Spinal cord (tissue), 10 donors: ENCODE measurements around the gene MOB3A. TPM values are rescaled to one million over a fixed set of nuclear protein-coding genes. Genes with fewer than 3 reads are reported as not detected.

Source experiments
- DNase-seq, 6 donors: peaks; one replicate each; pipeline versions ENCODE4 v3.0.0 to v3.0.0-alpha.2; 2013 to 2015; ENCODE audit warnings: low spot score in 6 of 6, low read depth in 4 of 6
- H3K27ac ChIP-seq: one replicate; pipeline ENCODE4 v1.5.1; 2013; ENCODE audit warnings: low read depth, low read length, control low read depth
- H3K27me3 ChIP-seq: one replicate; pipeline ENCODE4 v1.6.1; 2013; ENCODE audit warnings: low read length; ENCODE audit not compliant: control insufficient read depth, insufficient read depth
- H3K36me3 ChIP-seq: one replicate; pipeline ENCODE4 v1.6.1; 2013; ENCODE audit warnings: low read length; ENCODE audit not compliant: control insufficient read depth, insufficient read depth
- H3K4me1 ChIP-seq: one replicate; pipeline ENCODE4 v1.6.1; 2013; ENCODE audit warnings: low read length; ENCODE audit not compliant: control insufficient read depth, insufficient read depth
- H3K4me3 ChIP-seq: one replicate; pipeline ENCODE4 v1.5.1; 2013; ENCODE audit warnings: low read depth, low read length, control low read depth
- H3K9me3 ChIP-seq: one replicate; pipeline ENCODE4 v1.6.1; 2013; ENCODE audit warnings: low read length; ENCODE audit not compliant: control insufficient read depth, insufficient read depth
- WGBS: methylation state at CpG from one replicate; pipeline ENCODE4 v1.1.5; 2013; ENCODE audit warnings: missing lambda C conversion rate; ENCODE audit not compliant: insufficient coverage; 5-methylcytosine and 5-hydroxymethylcytosine counted together
- polyA plus RNA-seq, 2 donors: library from polyadenylated mRNA; unstranded; fragments of 120-200 nt; gene quantifications; one replicate each; pipeline ENCODE4 v1.2.1, GENCODE V29; 2013; ENCODE audit not compliant: insufficient read length in 2 of 2
- total RNA-seq, 2 donors: library from RNA; depleted of rRNA in 1 of 2; stranded (reverse); fragments of 120-200 nt in 1 of 2; fragments of >200 nt in 1 of 2; gene quantifications; one replicate each; pipeline versions ENCODE4 v1.2.3 to v1.2.4, GENCODE V29; 2013 to 2014
- donor health status: healthy.

The MOB3A gene
- total and polyA plus RNA-seq, 4 donors = 13.3 to 39.4 (median 22.9) TPM

GRCh38 chr19:2111425-2111824, 15.3 kb upstream of the MOB3A start:
- H3K36me3 ChIP-seq = peaks cover 99% of the 10 kb centered on the region
- H3K9me3 ChIP-seq = no peaks in the 10 kb centered on the region
- no peak for DNase-seq
- no peak overlapping the region for H3K4me3 ChIP-seq
- WGBS = 92% methylated on average over 21 of the region's 22 CpGs
- no peaks in the 10 kb centered on the region for H3K4me1 ChIP-seq
- no peaks in the 10 kb centered on the region for H3K27me3 ChIP-seq
- H3K27ac ChIP-seq = no peak overlapping the region

GRCh38 chr19:2110822-2111221, 14.7 kb upstream of the MOB3A start:
- Histone ChIP-seq H3K9me3 (no peaks in the 10 kb centered on the region), H3K36me3 (peaks cover 99% of the 10 kb centered on the region), H3K4me3 (no peak overlapping the region), H3K27me3 (no peaks in the 10 kb centered on the region), H3K4me1 (no peaks in the 10 kb centered on the region), H3K27ac (no peak overlapping the region)
- no peak for DNase-seq
- WGBS = 81% methylated on average over 13 of the region's 13 CpGs

DNA sequence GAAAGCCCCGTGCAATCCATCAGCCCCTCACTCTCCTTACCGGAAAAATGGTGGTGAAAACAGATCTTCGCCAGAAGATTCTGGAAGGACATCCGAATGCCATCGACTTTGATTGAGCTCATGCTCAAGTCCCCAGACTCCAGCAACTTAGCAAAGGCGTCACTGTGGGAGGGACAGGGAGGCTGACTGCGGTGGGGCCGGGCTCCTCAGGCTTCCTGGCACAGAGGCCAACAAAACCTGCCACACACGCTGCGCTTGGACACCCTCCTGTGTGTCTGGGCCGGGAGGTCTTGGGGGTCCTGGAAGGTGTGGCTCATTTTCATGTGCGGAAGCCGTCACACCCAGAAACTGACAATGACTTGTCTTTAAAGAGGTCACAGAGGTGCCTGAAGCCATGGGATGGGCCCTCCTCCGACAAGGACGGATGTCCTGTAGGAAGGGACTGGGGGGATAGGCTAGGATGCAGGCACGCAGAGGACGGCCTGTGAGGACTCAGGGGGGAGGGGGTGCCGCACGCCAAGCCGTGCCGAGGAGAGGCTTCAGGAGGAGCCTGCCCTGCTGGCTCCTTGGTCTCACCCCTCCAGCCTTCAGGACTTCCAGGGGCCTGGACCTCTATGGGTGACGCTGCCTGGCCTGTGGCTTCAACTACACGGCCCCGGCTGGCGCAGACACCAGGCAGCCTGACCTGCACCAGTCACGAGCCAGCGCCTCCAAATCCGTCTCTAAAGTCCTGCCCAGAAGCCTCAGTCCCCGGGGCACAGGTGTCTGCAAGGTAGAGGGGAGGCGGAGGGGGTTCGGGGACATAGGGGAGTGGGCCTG, 13.1 kb upstream of the MOB3A start:
- H3K27me3 ChIP-seq = no peaks in the 10 kb centered on the region
- WGBS = 93% methylated on average over 30 of the region's 31 CpGs
- H3K4me1 ChIP-seq = no peaks in the 10 kb centered on the region
- H3K4me3 ChIP-seq = no peak overlapping the region
- no peaks in the 10 kb centered on the region for H3K9me3 ChIP-seq
- no peak overlapping the region for H3K27ac ChIP-seq
- no peak for DNase-seq
- H3K36me3 ChIP-seq = peaks cover 97% of the 10 kb centered on the region

- WGBS = 98% methylated on average over 23 of the region's 23 CpGs
- no peaks in the 10 kb centered on the region for H3K4me1 ChIP-seq
- no peak for DNase-seq
- H3K27ac ChIP-seq = no peak overlapping the region
- no peak overlapping the region for H3K4me3 ChIP-seq
- no peaks in the 10 kb centered on the region for H3K27me3 ChIP-seq
- H3K36me3 ChIP-seq = peaks cover 97% of the 10 kb centered on the region
- no peaks in the 10 kb centered on the region for H3K9me3 ChIP-seq
Measured at GRCh38 chr19:2108251-2109016, 12.3 kb upstream of the MOB3A start.

DNA sequence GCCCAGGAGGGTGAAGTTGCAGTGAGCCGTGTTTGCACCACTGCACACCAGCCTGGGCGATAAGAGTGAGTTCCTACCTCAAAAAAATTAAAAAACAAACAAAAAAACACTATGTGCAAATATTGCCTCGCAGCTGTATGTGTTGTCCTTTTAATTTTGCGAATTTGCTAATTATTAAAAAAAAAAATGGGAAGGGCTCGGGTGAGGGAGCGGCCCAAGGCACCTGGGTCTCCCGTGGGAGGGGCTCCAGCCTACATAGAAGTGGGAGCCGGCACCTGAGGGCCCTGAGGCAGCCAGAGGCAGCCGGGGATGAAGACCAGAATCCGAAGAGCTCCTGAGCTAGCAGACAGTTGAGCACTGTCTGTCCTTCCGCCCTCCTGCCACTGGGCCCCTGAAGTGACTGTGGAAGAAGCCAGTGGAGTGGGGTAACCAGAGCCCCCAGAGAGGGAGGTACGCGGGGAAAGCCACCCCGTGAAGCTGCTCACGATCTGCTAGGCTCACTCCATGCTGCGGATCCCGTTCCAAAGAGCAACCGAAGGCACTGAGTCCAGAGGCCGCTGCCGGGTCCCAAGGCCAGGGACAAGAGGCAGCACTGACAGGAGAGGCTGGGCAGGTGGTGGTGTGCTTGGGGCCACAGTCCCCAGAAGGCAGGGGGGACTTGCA, 7.0 kb upstream of the MOB3A start:
- peaks cover 95% of the 10 kb centered on the region for H3K36me3 ChIP-seq
- H3K4me3 ChIP-seq = no peak overlapping the region
- DNase-seq = no peak
- no peak overlapping the region for H3K27ac ChIP-seq
- 93% methylated on average over 15 of the region's 20 CpGs for WGBS
- H3K4me1 ChIP-seq = peaks cover under 1% of the 10 kb centered on the region
- H3K9me3 ChIP-seq = no peaks in the 10 kb centered on the region
- H3K27me3 ChIP-seq = no peaks in the 10 kb centered on the region

DNA sequence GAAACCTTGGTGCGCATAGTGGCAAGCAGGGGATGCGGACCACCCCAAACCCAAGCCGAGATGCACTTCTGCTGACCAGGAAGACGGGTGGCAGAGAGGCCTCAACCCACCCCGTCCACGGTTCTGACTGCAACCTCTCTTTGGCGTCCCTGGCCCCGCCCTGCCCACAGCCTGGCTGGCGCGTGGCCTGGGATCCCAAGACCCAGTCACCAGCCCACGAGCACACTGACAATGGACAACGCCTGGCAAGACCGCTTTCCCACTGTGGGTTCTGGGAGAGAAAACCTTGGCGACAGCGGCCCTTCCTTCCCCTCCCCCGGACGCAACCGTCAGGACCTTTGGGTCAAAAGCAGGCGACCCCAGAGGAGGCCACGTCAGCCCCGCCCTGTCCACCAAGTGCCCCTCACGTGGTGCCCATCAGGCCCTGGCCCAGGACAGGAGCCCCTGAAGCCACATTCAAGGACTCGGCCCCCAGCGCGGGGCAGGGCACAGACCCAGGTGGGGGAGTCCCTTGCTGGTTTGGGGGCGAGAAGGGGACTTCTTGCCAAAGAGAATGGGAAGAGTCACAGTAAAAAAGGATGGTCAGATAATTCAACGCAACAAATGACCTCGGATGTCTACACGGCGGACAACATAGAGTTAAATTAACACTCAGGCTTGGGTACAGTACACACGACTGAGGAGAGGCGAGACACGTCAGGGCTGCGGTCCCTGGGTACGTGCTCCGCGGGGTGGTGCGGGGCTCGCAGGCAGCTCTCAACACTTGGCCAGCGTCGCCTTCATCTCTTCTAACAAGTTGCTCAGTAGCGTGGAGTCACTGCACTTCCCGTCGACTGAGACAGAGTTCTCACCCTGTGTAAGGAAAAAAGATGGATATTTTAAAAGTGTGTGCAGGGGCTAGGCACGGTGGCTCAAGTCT, 5.5 kb upstream of the MOB3A start:
- Histone ChIP-seq H3K4me1 (peaks cover 15% of the 10 kb centered on the region), H3K4me3 (no peak overlapping the region), H3K36me3 (peaks cover 88% of the 10 kb centered on the region), H3K27ac (no peak overlapping the region), H3K27me3 (no peaks in the 10 kb centered on the region), H3K9me3 (no peaks in the 10 kb centered on the region)
- no peak for DNase-seq
- whole genome bisulfite sequencing = 90% methylated on average over 43 of the region's 45 CpGs

- no peaks in the 10 kb centered on the region for H3K9me3 ChIP-seq
- peaks cover 17% of the 10 kb centered on the region for H3K4me1 ChIP-seq
- H3K27me3 ChIP-seq = no peaks in the 10 kb centered on the region
- H3K36me3 ChIP-seq = peaks cover 79% of the 10 kb centered on the region
- 93% methylated on average over 10 of the region's 11 CpGs for WGBS
- no peak overlapping the region for H3K4me3 ChIP-seq
- no peak overlapping the region for H3K27ac ChIP-seq
- no peak for DNase-seq
Measured at GRCh38 chr19:2100719-2101061, 4.6 kb upstream of the MOB3A start.

DNA sequence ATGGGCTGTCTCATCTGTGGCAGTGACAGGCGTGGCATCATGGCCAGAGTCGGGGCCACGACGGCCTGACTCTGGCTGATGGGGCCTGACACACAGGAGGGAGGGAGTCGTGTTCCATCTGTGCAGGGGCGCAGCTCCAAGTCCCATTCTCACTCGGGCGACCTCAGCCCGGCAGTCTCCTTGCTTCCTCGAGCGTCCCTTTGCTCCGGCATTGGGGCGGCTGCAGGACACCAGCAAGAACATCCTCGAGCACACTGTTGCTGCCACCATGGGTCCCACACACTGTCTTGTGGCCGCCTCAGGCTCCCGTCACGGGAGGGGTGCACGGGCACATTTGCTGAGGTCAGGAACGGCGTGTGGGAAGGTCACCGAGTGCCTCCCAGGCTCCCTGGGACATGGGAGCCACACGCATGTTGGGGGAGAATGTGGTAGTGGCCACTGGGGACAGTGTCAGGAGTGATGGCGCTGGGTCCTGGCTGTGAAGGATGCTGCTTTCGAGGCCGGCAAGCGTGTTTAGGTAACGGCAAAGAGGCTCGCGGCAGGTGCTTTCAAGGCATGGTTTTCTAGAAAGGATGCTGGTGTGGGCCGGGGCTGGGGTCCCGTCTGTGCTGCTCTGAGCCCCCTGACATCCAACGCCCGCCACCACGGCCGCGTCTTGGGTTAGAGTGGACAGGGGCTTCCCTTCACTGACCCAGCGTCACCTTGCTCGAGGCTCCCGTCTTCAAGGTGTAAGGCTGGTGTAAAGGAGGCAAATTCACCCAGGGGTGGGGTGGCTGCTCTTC, 4.0 kb upstream of the MOB3A start:
- Histone ChIP-seq H3K27ac (no peak overlapping the region), H3K4me3 (no peak overlapping the region), H3K27me3 (no peaks in the 10 kb centered on the region), H3K36me3 (peaks cover 77% of the 10 kb centered on the region), H3K4me1 (peaks cover 23% of the 10 kb centered on the region), H3K9me3 (no peaks in the 10 kb centered on the region)
- 93% methylated on average over 39 of the region's 39 CpGs for WGBS
- DNase-seq = no peak
